Neuronal stem cell (in vitro differentiated cells): ENCODE data around the gene TRPM3.

ENCODE experiments used
- DNase-seq: peaks from one replicate; pipeline ENCODE4 v3.0.0-alpha.2; 2013; ENCODE audit warnings: low spot score
- H2AFZ ChIP-seq: one replicate; pipeline ENCODE4 v1.6.1; 2013; ENCODE audit warnings: mild to moderate bottlenecking, low read length, inconsistent platforms
- H2AK5ac ChIP-seq: 2 replicates; pipeline ENCODE4 v1.6.1; 2013; ENCODE audit warnings: low read depth, mild to moderate bottlenecking, inconsistent platforms, low read length, moderate library complexity, mixed read lengths
- H2BK120ac ChIP-seq: 2 replicates; pipeline ENCODE4 v1.6.1; 2013; ENCODE audit warnings: low read depth, mild to moderate bottlenecking, inconsistent platforms, low read length, moderate library complexity, mixed read lengths
- H2BK12ac ChIP-seq: one replicate; pipeline ENCODE4 v1.6.1; 2013; ENCODE audit warnings: low read length, inconsistent platforms
- H2BK15ac ChIP-seq: 2 replicates; pipeline ENCODE4 v1.6.1; 2013; ENCODE audit warnings: mild to moderate bottlenecking, low read length, inconsistent platforms, mixed read lengths
- H2BK5ac ChIP-seq: one replicate; pipeline ENCODE4 v1.6.1; 2013; ENCODE audit warnings: inconsistent platforms, mild to moderate bottlenecking, low read length, moderate library complexity
- H3K14ac ChIP-seq: one replicate; pipeline ENCODE4 v1.6.1; 2013; ENCODE audit warnings: low read length, inconsistent platforms
- H3K18ac ChIP-seq: 2 replicates; pipeline ENCODE4 v1.6.1; 2013; ENCODE audit warnings: low read length, inconsistent platforms
- H3K23ac ChIP-seq: 2 replicates; pipeline ENCODE4 v1.6.1; 2013; ENCODE audit warnings: low read depth, mild to moderate bottlenecking, mixed read lengths, low read length, inconsistent platforms; ENCODE audit not compliant: poor library complexity
- H3K27ac ChIP-seq: replicated peaks from 3 replicates; pipeline ENCODE4 v1.5.1; 2013; ENCODE audit warnings: low read length, inconsistent platforms
- H3K27me3 ChIP-seq, 3 experiments: 2 replicates each; pipeline ENCODE4 v1.6.1; 2013; ENCODE audit warnings: low read length in 3 of 3, mild to moderate bottlenecking in 2 of 3, inconsistent platforms in 1 of 3, low read depth in 1 of 3, mixed read lengths in 1 of 3, moderate library complexity in 1 of 3; ENCODE audit not compliant: control insufficient read depth in 3 of 3, insufficient read depth in 3 of 3
- H3K36me3 ChIP-seq, 2 donors: replicated peaks in 1 of 2; 2 replicates each; pipeline ENCODE4 v1.6.1; 2013; ENCODE audit warnings: low read length in 2 of 2; ENCODE audit not compliant: control insufficient read depth in 2 of 2, insufficient read depth in 2 of 2
- H3K4ac ChIP-seq: 2 replicates; pipeline ENCODE4 v1.6.1; 2013; ENCODE audit warnings: inconsistent platforms, mild to moderate bottlenecking, low read length, moderate library complexity
- H3K4me1 ChIP-seq, 2 donors: 1 replicate in 1 of 2; 2 replicates in 1 of 2; pipeline ENCODE4 v1.6.1; 2013; ENCODE audit warnings: low read length in 2 of 2, low read depth in 1 of 2; ENCODE audit not compliant: control insufficient read depth in 2 of 2, insufficient read depth in 1 of 2
- H3K4me2 ChIP-seq: one replicate; pipeline ENCODE4 v1.6.1; 2013; ENCODE audit warnings: mild to moderate bottlenecking, low read length, inconsistent platforms; ENCODE audit not compliant: insufficient read depth, poor library complexity, severe bottlenecking
- H3K4me3 ChIP-seq, 2 donors: 2 replicates each; pipeline ENCODE4 v1.5.1; 2013; ENCODE audit warnings: low read length in 2 of 2, mild to moderate bottlenecking in 2 of 2, inconsistent platforms in 1 of 2, moderate library complexity in 1 of 2
- H3K79me1 ChIP-seq: one replicate; pipeline ENCODE4 v1.6.1; 2013; ENCODE audit warnings: low read depth, mild to moderate bottlenecking, inconsistent platforms, low read length, moderate library complexity
- H3K9ac ChIP-seq: one replicate; pipeline ENCODE4 v1.6.1; 2013; ENCODE audit warnings: mild to moderate bottlenecking, low read depth, low read length, inconsistent platforms; ENCODE audit not compliant: poor library complexity
- H3K9me3 ChIP-seq, 2 donors: replicated peaks in 1 of 2; 2 replicates each; pipeline versions ENCODE3 to v1.6.1; 2013; ENCODE audit warnings: low read length in 2 of 2, mild to moderate bottlenecking in 2 of 2, inconsistent platforms in 1 of 2, low read depth in 1 of 2, mixed read lengths in 1 of 2, moderate library complexity in 1 of 2; ENCODE audit not compliant: control insufficient read depth in 2 of 2, insufficient read depth in 1 of 2
- H4K8ac ChIP-seq: one replicate; pipeline ENCODE4 v1.6.1; 2013; ENCODE audit warnings: low read depth, mild to moderate bottlenecking, inconsistent platforms, low read length, moderate library complexity
- H4K91ac ChIP-seq: one replicate; pipeline ENCODE4 v1.6.1; 2013; ENCODE audit warnings: low read length, low read depth, mild to moderate bottlenecking, inconsistent platforms; ENCODE audit not compliant: poor library complexity
- WGBS, 2 donors: extraction: QIAGEN DNeasy Blood & Tissue Kit; methylation state at CpG; one replicate each; pipeline ENCODE4 v1.1.7; 2013; ENCODE audit warnings: missing lambda C conversion rate in 2 of 2, mixed read lengths in 1 of 2; ENCODE audit not compliant: insufficient read length in 2 of 2, insufficient replicate concordance in 1 of 2; ENCODE audit errors: extremely low coverage in 2 of 2; 5-methylcytosine and 5-hydroxymethylcytosine counted together

Gene TRPM3

DNA sequence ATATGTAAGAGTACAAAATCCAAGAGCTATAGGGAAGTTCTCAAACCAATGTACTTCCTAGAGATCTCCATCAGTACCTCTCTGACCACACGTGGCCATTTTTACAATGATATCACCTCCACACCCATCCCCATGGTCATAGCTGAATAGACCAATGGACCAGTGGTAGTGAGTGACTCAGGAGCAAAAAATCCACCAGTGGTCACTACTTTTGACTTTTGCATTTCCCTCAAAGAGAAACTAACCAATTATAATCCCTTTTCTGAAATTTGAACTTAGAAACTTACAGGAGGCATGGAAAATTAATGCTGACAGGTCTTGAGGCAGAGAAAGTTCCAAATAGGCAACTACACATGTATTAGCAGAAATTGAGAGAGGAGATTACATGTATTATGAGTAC lies 238.4 kb downstream of the TRPM3 start:
- H3K4me3 ChIP-seq: no peak overlapping the region
- H4K91ac ChIP-seq: no peak overlapping the region
- H3K4me1 ChIP-seq: peaks cover 6 to 13% of the 10 kb centered on the region in 2 donors
- H3K14ac ChIP-seq: no peak overlapping the region
- H2BK5ac ChIP-seq: no peak overlapping the region
- no peak overlapping the region for H2AK5ac ChIP-seq
- no peaks in the 10 kb centered on the region for H3K36me3 ChIP-seq
- H2BK15ac ChIP-seq: no peak overlapping the region
- H2BK120ac ChIP-seq: no peak overlapping the region
- no peaks in the 10 kb centered on the region for H3K9me3 ChIP-seq
- H2AFZ ChIP-seq: no peak overlapping the region
- H3K79me1 ChIP-seq: no peaks in the 10 kb centered on the region
- no peak overlapping the region for H4K8ac ChIP-seq
- no peak overlapping the region for H3K27ac ChIP-seq
- H2BK12ac ChIP-seq: no peak overlapping the region
- peaks cover 0 to 2% (median 0%) of the 10 kb centered on the region in 3 experiments for H3K27me3 ChIP-seq
- WGBS, 2 donors: no CpG with 5 or more reads among the region's 1 CpG
- no peak overlapping the region for H3K18ac ChIP-seq
- H3K9ac ChIP-seq: no peak overlapping the region
- H3K23ac ChIP-seq: no peak overlapping the region
- no peak overlapping the region for H3K4ac ChIP-seq
- DNase-seq: no peak
- no peak overlapping the region for H3K4me2 ChIP-seq

DNA sequence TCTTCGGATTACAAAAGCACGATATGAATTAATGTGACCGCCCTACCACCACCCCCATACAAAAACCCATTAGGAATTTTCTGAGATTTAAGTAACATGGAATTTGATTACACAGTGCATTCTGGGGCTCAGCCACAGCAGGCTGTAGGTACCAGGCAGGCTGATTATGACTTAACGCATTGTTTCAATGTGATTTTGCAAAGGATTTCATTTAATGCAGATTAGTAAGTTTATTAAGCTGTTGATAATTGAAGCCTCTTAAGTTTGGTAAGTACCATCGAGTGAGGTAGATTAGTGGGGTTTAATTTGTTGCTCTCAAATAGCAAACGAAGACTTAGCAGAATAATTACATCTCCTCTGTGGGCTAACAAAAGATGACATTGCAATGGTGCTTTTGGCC lies 240.1 kb downstream of the TRPM3 start:
- Histone ChIP-seq H2AFZ (no peak overlapping the region), H4K8ac (no peak overlapping the region), H3K18ac (no peak overlapping the region), H3K27me3 (peaks cover 0 to 2% (median 0%) of the 10 kb centered on the region in 3 experiments), H3K14ac (no peak overlapping the region), H2AK5ac (no peak overlapping the region), H3K4me3 (no peak overlapping the region), H3K4me2 (no peak overlapping the region), H3K27ac (no peak overlapping the region), H3K9me3 (no peaks in the 10 kb centered on the region), H3K4me1 (peaks cover 6 to 13% of the 10 kb centered on the region in 2 donors), H3K4ac (no peak overlapping the region), H2BK120ac (no peak overlapping the region), H3K79me1 (no peaks in the 10 kb centered on the region), H3K23ac (no peak overlapping the region), H2BK15ac (no peak overlapping the region), H2BK12ac (no peak overlapping the region), H3K9ac (no peak overlapping the region), H3K36me3 (no peaks in the 10 kb centered on the region), H2BK5ac (no peak overlapping the region), H4K91ac (no peak overlapping the region)
- no peak for DNase-seq
- WGBS, 2 donors: no CpG with 5 or more reads among the region's 6 CpGs

DNA sequence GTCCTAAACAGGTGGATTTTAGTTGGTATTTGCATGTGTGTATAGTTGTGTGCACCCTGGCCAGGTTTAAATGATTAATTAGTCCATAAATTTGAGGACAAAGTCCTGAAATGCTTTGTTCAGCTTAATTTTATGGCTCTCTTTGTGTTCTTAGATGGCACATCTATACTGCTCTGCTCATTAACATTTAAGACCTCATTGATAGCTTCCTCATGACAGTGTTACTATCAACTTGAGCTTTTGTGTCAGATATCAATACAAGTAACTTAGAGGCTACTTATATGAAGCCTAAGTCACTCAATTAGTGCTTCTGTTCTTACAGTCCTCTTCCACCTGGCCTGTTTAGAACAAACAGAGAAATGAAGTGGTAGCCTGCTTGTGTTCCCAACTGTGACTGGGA lies 240.9 kb downstream of the TRPM3 start:
- H3K36me3 ChIP-seq: no peaks in the 10 kb centered on the region
- H3K9me3 ChIP-seq: no peaks in the 10 kb centered on the region
- H4K91ac ChIP-seq: no peak overlapping the region
- no peak for DNase-seq
- no peak overlapping the region for H3K27ac ChIP-seq
- no peak overlapping the region for H3K4ac ChIP-seq
- no peak overlapping the region for H3K14ac ChIP-seq
- H3K18ac ChIP-seq: no peak overlapping the region
- H2BK120ac ChIP-seq: no peak overlapping the region
- no peak overlapping the region for H3K23ac ChIP-seq
- peaks cover 6 to 13% of the 10 kb centered on the region in 2 donors for H3K4me1 ChIP-seq
- H2AK5ac ChIP-seq: no peak overlapping the region
- no peak overlapping the region for H4K8ac ChIP-seq
- H2BK12ac ChIP-seq: no peak overlapping the region
- no peak overlapping the region for H2BK5ac ChIP-seq
- no peak overlapping the region for H2AFZ ChIP-seq
- no peak overlapping the region for H2BK15ac ChIP-seq
- H3K79me1 ChIP-seq: no peaks in the 10 kb centered on the region
- H3K27me3 ChIP-seq: peaks cover 0 to 2% (median 0%) of the 10 kb centered on the region in 3 experiments
- H3K4me2 ChIP-seq: no peak overlapping the region
- no peak overlapping the region for H3K9ac ChIP-seq
- no peak overlapping the region for H3K4me3 ChIP-seq

DNA sequence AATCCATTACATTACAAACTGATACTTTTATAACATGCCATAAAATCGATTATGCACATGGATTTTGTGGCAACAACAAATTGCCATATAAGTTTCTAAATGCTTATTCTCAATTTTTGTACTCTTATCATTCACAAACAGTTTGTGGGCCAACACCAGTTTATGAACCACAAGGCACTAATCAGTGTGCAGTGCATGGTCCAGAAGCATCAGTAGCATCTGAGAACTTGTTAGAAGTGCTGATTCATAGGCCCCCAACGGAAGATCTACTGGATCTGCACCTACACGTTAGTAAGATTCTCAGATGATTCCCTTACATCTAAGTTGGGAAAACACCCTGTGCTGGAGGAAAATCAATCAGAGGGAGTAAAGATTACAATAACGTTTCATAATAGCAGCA lies 242.8 kb downstream of the TRPM3 start:
- WGBS, 2 donors: no CpG with 5 or more reads among the region's 4 CpGs
- Histone ChIP-seq H2AFZ (no peak overlapping the region), H2AK5ac (no peak overlapping the region), H3K4ac (no peak overlapping the region), H3K4me2 (no peak overlapping the region), H2BK120ac (no peak overlapping the region), H3K9me3 (no peaks in the 10 kb centered on the region), H3K23ac (no peak overlapping the region), H3K79me1 (no peaks in the 10 kb centered on the region), H3K36me3 (no peaks in the 10 kb centered on the region), H3K4me3 (no peak overlapping the region), H4K8ac (no peak overlapping the region), H3K14ac (no peak overlapping the region), H3K27ac (no peak overlapping the region), H2BK12ac (no peak overlapping the region), H4K91ac (no peak overlapping the region), H3K18ac (no peak overlapping the region), H3K4me1 (peaks cover 5 to 6% of the 10 kb centered on the region in 2 donors), H2BK15ac (no peak overlapping the region), H3K27me3 (peaks cover 0 to 2% (median 0%) of the 10 kb centered on the region in 3 experiments), H3K9ac (no peak overlapping the region), H2BK5ac (no peak overlapping the region)
- no peak for DNase-seq
